AG04449 (cell line): Measurements from ENCODE around the gene IQCE.

Source experiments
- CTCF ChIA-PET: fragments of 350-600 bp; formaldehyde crosslinking; extraction: SDS; loops from one replicate; lab custom pipeline; 2021; ENCODE audit warnings: antibody characterized with exemption; lab: Yijun Ruan, JAX
- POLR2A ChIA-PET: fragments of 400-600, 350-600 bp; formaldehyde crosslinking; extraction: SDS; loops from one replicate; lab custom pipeline; 2020; ENCODE audit warnings: antibody characterized with exemption, inconsistent platforms; lab: Yijun Ruan, JAX
- DNase-seq: peaks from one replicate; pipeline ENCODE4 v3.0.0-alpha.2; 2010; ENCODE audit warnings: low read depth, low spot score
- H3K4me3 ChIP-seq: 2 replicates; pipeline ENCODE4 v1.5.1; 2011; ENCODE audit warnings: low read depth, mild to moderate bottlenecking, control low read depth, low read length
- CTCF ChIP-seq: IDR thresholded peaks from one replicate; pipeline ENCODE4 v1.5.1; 2011; ENCODE audit warnings: mild to moderate bottlenecking, moderate library complexity, low read length, control low read depth, inconsistent platforms; ENCODE audit not compliant: insufficient read depth; ENCODE audit errors: missing control alignments

The IQCE gene

GRCh38 chr7:2663960-2664359, 105.2 kb downstream of the IQCE start:
- CTCF ChIA-PET = interaction anchor here (1.6 kb wide), 1 partner anchor 15 kb away, joined by 4 read pairs; no protein-coding TSS in a partner anchor
- no peak for TF ChIP-seq CTCF
- no peak overlapping the region for H3K4me3 ChIP-seq
- POLR2A ChIA-PET = no interaction called here
- no peak for DNase-seq
